K562 (cell line): ENCODE data around the gene KRT8.

Experiments used
- CTCF ChIP-seq, 3 experiments: IDR thresholded peaks in 2 of 3; conservative IDR thresholded peaks in 1 of 3; 2 replicates each; pipeline ENCODE4 v1.5.1; 2011 to 2012; ENCODE audit warnings: low read length in 3 of 3, mild to moderate bottlenecking in 3 of 3, control low read depth in 2 of 3, improper control_type of control experiment in 1 of 3, inconsistent platforms in 1 of 3, low read depth in 1 of 3, mixed read lengths in 1 of 3, moderate library complexity in 1 of 3; ENCODE audit not compliant: insufficient read depth in 2 of 3
- FOXP4 ChIP-seq: sonication (generic); formaldehyde crosslinking; IDR thresholded peaks from 2 replicates; pipeline ENCODE4 v1.8.0; 2022; ENCODE audit warnings: mild to moderate bottlenecking, missing genetic modification reagents, borderline replicate concordance

GRCh38 chr12:52907092-52907810 lies 2.4 kb upstream of the KRT8 start:
- TF ChIP-seq FOXP4 (CRISPR knock-in tag) (no peak), CTCF (IDR thresholded peaks at IDR 0.05 in 2 of 3, conservative IDR thresholded peaks at IDR 0.05 in 1 of 3; ENCODE audit: insufficient read depth in 2 of 3, low read depth in 1 of 3, low read length in 3 of 3) (no peak)
